RWPE1 (cell line): ENCODE data around the gene IGFBP5.

Experiments
- CTCF ChIA-PET: fragments of 350-600 bp; sonication (Branson Sonifier 250); formaldehyde crosslinking; extraction: SDS; loops from one replicate; lab custom pipeline; 2021; lab: Yijun Ruan, JAX
- POLR2A ChIA-PET: fragments of 400-600 bp; formaldehyde crosslinking; extraction: SDS; loops from one replicate; lab custom pipeline; 2020; ENCODE audit warnings: antibody characterized with exemption; ENCODE audit not compliant: low non-redundant PET; lab: Yijun Ruan, JAX
- DNase-seq: peaks from one replicate; pipeline ENCODE4 v3.0.0; 2012; ENCODE audit warnings: low spot score
- H3K27ac ChIP-seq: fragments of 450-650 bp; 2 replicates; pipeline ENCODE4 v1.5.1; 2017
- CTCF ChIP-seq: fragments of 450-650 bp; conservative IDR thresholded peaks from 2 replicates; pipeline ENCODE4 v1.5.1; 2017; ENCODE audit warnings: low read depth, mild to moderate bottlenecking

IGFBP5 gene

GRCh38 chr2:216737676-216738075, 42.3 kb upstream of the IGFBP5 start:
- H3K27ac ChIP-seq = no peak overlapping the region
- no peak for TF ChIP-seq CTCF
- no peak for DNase-seq
- CTCF ChIA-PET = no interaction called here
- POLR2A ChIA-PET = no interaction called here

- ChIA-PET CTCF (interaction anchor here (0.6 kb wide), 2 partner anchors 220 to 795 kb away, joined by 3 read pairs; no protein-coding TSS in a partner anchor), POLR2A (no interaction called here)
- no peak overlapping the region for H3K27ac ChIP-seq
- DNase-seq = no peak
- no peak for TF ChIP-seq CTCF
Observed at GRCh38 chr2:216736326-216736725, 41.0 kb upstream of the IGFBP5 start.

GRCh38 chr2:216735668-216736067, 40.3 kb upstream of the IGFBP5 start:
- TF ChIP-seq CTCF = no peak
- ChIA-PET CTCF (interaction anchor here (0.6 kb wide), 1 partner anchor 219 kb away, joined by 3 read pairs; no protein-coding TSS in a partner anchor), POLR2A (no interaction called here)
- no peak overlapping the region for H3K27ac ChIP-seq
- no peak for DNase-seq

- no peak for DNase-seq
- H3K27ac ChIP-seq = no peak overlapping the region
- CTCF ChIA-PET = no interaction called here
- POLR2A ChIA-PET = no interaction called here
- TF ChIP-seq CTCF = no peak
Observed at GRCh38 chr2:216735086-216735485, 39.7 kb upstream of the IGFBP5 start.

- DNase-seq = no peak
- no peak for TF ChIP-seq CTCF
- ChIA-PET POLR2A (no interaction called here), CTCF (no interaction called here)
- no peak overlapping the region for H3K27ac ChIP-seq
Observed at GRCh38 chr2:216733046-216733445, 37.7 kb upstream of the IGFBP5 start.

GRCh38 chr2:216732334-216732733, 37.0 kb upstream of the IGFBP5 start:
- H3K27ac ChIP-seq = no peak overlapping the region
- POLR2A ChIA-PET = no interaction called here
- DNase-seq = no peak
- CTCF ChIA-PET = interaction anchor here (0.6 kb wide), 1 partner anchor 1283 kb away, joined by 8 read pairs; no protein-coding TSS in a partner anchor
- TF ChIP-seq CTCF = no peak
